ENCODE results near the gene SRRD. TPM values are rescaled to one million over a fixed set of nuclear protein-coding genes. Genes with fewer than 3 reads are reported as not detected.
A peak's percentile ranks its signal among the peaks of the same experiment; 100 is the strongest.

The SRRD gene
- total RNA-seq, 1 donor from 2014 or later = 23.2 TPM

GRCh38 chr22:26492220-26492619 is 8.5 kb downstream of the SRRD start:
- Mint-ChIP-seq H3K9me3 (ENCODE audit: low read depth) (no peaks in the 10 kb centered on the region), H3K27ac (ENCODE audit: unreplicated experiment) (no peak overlapping the region), H3K36me3 (ENCODE audit: low read depth) (peaks cover 26% of the 10 kb centered on the region), H3K27me3 (ENCODE audit: low read depth) (no peaks in the 10 kb centered on the region), H3K4me3 (ENCODE audit: unreplicated experiment) (no peak overlapping the region), H3K4me1 (ENCODE audit: low read depth) (peaks cover 15% of the 10 kb centered on the region)
- DNase-seq (ENCODE audit: low spot score) = no peak
- TF ChIP-seq CTCF (IDR thresholded peaks at IDR 0.05) = no peak

- Mint-ChIP-seq H3K27me3 (ENCODE audit: low read depth) (no peaks in the 10 kb centered on the region), H3K4me1 (ENCODE audit: low read depth) (peaks cover 6% of the 10 kb centered on the region), H3K4me3 (ENCODE audit: unreplicated experiment) (no peak overlapping the region), H3K9me3 (ENCODE audit: low read depth) (no peaks in the 10 kb centered on the region), H3K36me3 (ENCODE audit: low read depth) (peaks cover 37% of the 10 kb centered on the region), H3K27ac (ENCODE audit: unreplicated experiment) (peak overlapping the region; percentile 27)
- TF ChIP-seq CTCF (IDR thresholded peaks at IDR 0.05) = no peak
- DNase-seq (ENCODE audit: low spot score) = no peak
These were observed 10.8 kb downstream of the SRRD start for GRCh38 chr22:26494506-26494905.

- no peak for TF ChIP-seq CTCF (IDR thresholded peaks at IDR 0.05)
These were observed 12.8 kb downstream of the SRRD start for GRCh38 chr22:26496456-26496855.

GRCh38 chr22:26499188-26499703 is 15.6 kb downstream of the SRRD start:
- no peaks in the 10 kb centered on the region for H3K9me3 Mint-ChIP-seq (ENCODE audit: low read depth)
- no peaks in the 10 kb centered on the region for H3K27me3 Mint-ChIP-seq (ENCODE audit: low read depth)
- H3K36me3 Mint-ChIP-seq (ENCODE audit: low read depth) = peaks cover 50% of the 10 kb centered on the region
- no peak for DNase-seq (ENCODE audit: low spot score)
- H3K27ac Mint-ChIP-seq (ENCODE audit: unreplicated experiment) = no peak overlapping the region
- TF ChIP-seq CTCF (IDR thresholded peaks at IDR 0.05) = no peak
- no peak overlapping the region for H3K4me3 Mint-ChIP-seq (ENCODE audit: unreplicated experiment)
- H3K4me1 Mint-ChIP-seq (ENCODE audit: low read depth) = peaks cover 23% of the 10 kb centered on the region

More at GRCh38 chr22:26496456-26496855, 12.8 kb downstream of the SRRD start:
- no peak overlapping the region for H3K27ac Mint-ChIP-seq (ENCODE audit: unreplicated experiment)
- no peaks in the 10 kb centered on the region for H3K27me3 Mint-ChIP-seq (ENCODE audit: low read depth)
- H3K4me1 Mint-ChIP-seq (ENCODE audit: low read depth) = peaks cover 9% of the 10 kb centered on the region
- no peak for DNase-seq (ENCODE audit: low spot score)
- H3K4me3 Mint-ChIP-seq (ENCODE audit: unreplicated experiment) = no peak overlapping the region
- no peaks in the 10 kb centered on the region for H3K9me3 Mint-ChIP-seq (ENCODE audit: low read depth)
- H3K36me3 Mint-ChIP-seq (ENCODE audit: low read depth) = peaks cover 41% of the 10 kb centered on the region

- Mint-ChIP-seq H3K27me3 (ENCODE audit: low read depth) (no peaks in the 10 kb centered on the region), H3K4me3 (ENCODE audit: unreplicated experiment) (no peak overlapping the region), H3K4me1 (ENCODE audit: low read depth) (peaks cover 18% of the 10 kb centered on the region), H3K27ac (ENCODE audit: unreplicated experiment) (no peak overlapping the region), H3K36me3 (ENCODE audit: low read depth) (peaks cover 53% of the 10 kb centered on the region), H3K9me3 (ENCODE audit: low read depth) (no peaks in the 10 kb centered on the region)
- no peak for DNase-seq (ENCODE audit: low spot score)
- no peak for TF ChIP-seq CTCF (IDR thresholded peaks at IDR 0.05)
These were observed 18.3 kb downstream of the SRRD start for GRCh38 chr22:26501996-26502395.

Measured in chondrocyte (in vitro differentiated cells).